ENCODE measurements around the gene DCHS1.

- TF ChIP-seq CTCF (IDR thresholded peaks at IDR 0.05) (no peak), POLR2A (IDR thresholded peaks at IDR 0.05) (no peak)
These were observed 80.5 kb downstream of the DCHS1 start for GRCh38 chr11:6574816-6575715.

Data from ovary (tissue), 3 donors.